Mesodermal cell (in vitro differentiated cells): Measurements from ENCODE around the gene NDST1.

Experiments used
- H3K27ac ChIP-seq: 2 replicates; pipeline ENCODE4 v1.7.0; 2013; ENCODE audit warnings: mild to moderate bottlenecking, low read depth, low read length, moderate library complexity; ENCODE audit not compliant: severe bottlenecking
- H3K36me3 ChIP-seq: 2 replicates; pipeline ENCODE4 v1.7.1; 2013; ENCODE audit warnings: mild to moderate bottlenecking, low read length, moderate library complexity; ENCODE audit not compliant: control insufficient read depth, insufficient read depth
- H3K4me1 ChIP-seq: one replicate; pipeline ENCODE4 v1.7.1; 2013; ENCODE audit warnings: mild to moderate bottlenecking, low read length; ENCODE audit not compliant: insufficient read depth, control insufficient read depth, poor library complexity, severe bottlenecking
- H3K4me3 ChIP-seq: 2 replicates; pipeline ENCODE4 v1.7.0; 2013; ENCODE audit warnings: low read length, control low read depth, mild to moderate bottlenecking; ENCODE audit not compliant: insufficient read depth, poor library complexity, severe bottlenecking; ENCODE audit errors: extremely low read depth
- H3K9me3 ChIP-seq: 2 replicates; pipeline ENCODE4 v1.7.1; 2013; ENCODE audit warnings: mild to moderate bottlenecking, low read length, moderate library complexity; ENCODE audit not compliant: control insufficient read depth
- WGBS, 2 experiments: methylation state at CpG; one replicate each; pipeline ENCODE4 v1.1.5; 2013; ENCODE audit warnings: missing lambda C conversion rate in 2 of 2; ENCODE audit not compliant: insufficient coverage in 2 of 2; 5-methylcytosine and 5-hydroxymethylcytosine counted together

NDST1 gene

GRCh38 chr5:150534811-150535210, 26.9 kb downstream of the NDST1 start:
- 94 to 98% methylated on average over 9 of the region's 9 CpGs for WGBS, 2 experiments
- no peaks in the 10 kb centered on the region for H3K4me1 ChIP-seq
- H3K9me3 ChIP-seq: no peaks in the 10 kb centered on the region
- H3K36me3 ChIP-seq: peaks cover 94% of the 10 kb centered on the region
- H3K27ac ChIP-seq: no peak overlapping the region
- H3K4me3 ChIP-seq: no peak overlapping the region

GRCh38 chr5:150535611-150536010, 27.7 kb downstream of the NDST1 start:
- WGBS, 2 experiments: 94 to 96% methylated on average over 14 of the region's 14 CpGs
- peaks cover 94% of the 10 kb centered on the region for H3K36me3 ChIP-seq

GRCh38 chr5:150538007-150538917, 30.3 kb downstream of the NDST1 start:
- H3K4me3 ChIP-seq: no peak overlapping the region
- peaks cover 99% of the 10 kb centered on the region for H3K36me3 ChIP-seq
- 94 to 98% methylated on average over 7 to 8 of the region's 8 CpGs for WGBS, 2 experiments
- H3K4me1 ChIP-seq: peaks cover 7% of the 10 kb centered on the region
- no peaks in the 10 kb centered on the region for H3K9me3 ChIP-seq
- H3K27ac ChIP-seq: no peak overlapping the region

More at GRCh38 chr5:150535611-150536010, 27.7 kb downstream of the NDST1 start:
- no peak overlapping the region for H3K27ac ChIP-seq
- H3K4me3 ChIP-seq: no peak overlapping the region
- H3K9me3 ChIP-seq: no peaks in the 10 kb centered on the region
- H3K4me1 ChIP-seq: no peaks in the 10 kb centered on the region

- WGBS, 2 experiments: 94 to 95% methylated on average over 5 to 7 of the region's 9 CpGs
- no peaks in the 10 kb centered on the region for H3K9me3 ChIP-seq
- H3K36me3 ChIP-seq: peaks cover 90% of the 10 kb centered on the region
- H3K4me3 ChIP-seq: no peak overlapping the region
- H3K4me1 ChIP-seq: peaks cover 7% of the 10 kb centered on the region
- no peak overlapping the region for H3K27ac ChIP-seq
Observed at GRCh38 chr5:150539206-150539605, 31.3 kb downstream of the NDST1 start.

GRCh38 chr5:150540042-150540441, 32.1 kb downstream of the NDST1 start:
- H3K27ac ChIP-seq: no peak overlapping the region
- peaks cover 7% of the 10 kb centered on the region for H3K4me1 ChIP-seq
- WGBS, 2 experiments: 94 to 100% methylated on average over 9 to 12 of the region's 12 CpGs
- no peaks in the 10 kb centered on the region for H3K9me3 ChIP-seq
- no peak overlapping the region for H3K4me3 ChIP-seq
- peaks cover 90% of the 10 kb centered on the region for H3K36me3 ChIP-seq

- H3K27ac ChIP-seq: no peak overlapping the region
- H3K36me3 ChIP-seq: peaks cover 90% of the 10 kb centered on the region
Observed at GRCh38 chr5:150540615-150541396, 32.9 kb downstream of the NDST1 start.

GRCh38 chr5:150541397-150541675, 33.4 kb downstream of the NDST1 start:
- H3K9me3 ChIP-seq: no peaks in the 10 kb centered on the region
- H3K27ac ChIP-seq: no peak overlapping the region
- H3K4me3 ChIP-seq: no peak overlapping the region
- 96 to 100% methylated on average over 5 to 6 of the region's 6 CpGs for WGBS, 2 experiments
- peaks cover 9% of the 10 kb centered on the region for H3K4me1 ChIP-seq
- peaks cover 90% of the 10 kb centered on the region for H3K36me3 ChIP-seq

More at GRCh38 chr5:150540615-150541396, 32.9 kb downstream of the NDST1 start:
- no peaks in the 10 kb centered on the region for H3K9me3 ChIP-seq
- WGBS, 2 experiments: 94 to 98% methylated on average over 14 to 15 of the region's 15 CpGs
- H3K4me1 ChIP-seq: peaks cover 7% of the 10 kb centered on the region
- H3K4me3 ChIP-seq: no peak overlapping the region

- H3K36me3 ChIP-seq: peaks cover 90% of the 10 kb centered on the region
- H3K4me3 ChIP-seq: no peak overlapping the region
- H3K9me3 ChIP-seq: no peaks in the 10 kb centered on the region
- no peak overlapping the region for H3K27ac ChIP-seq
- peaks cover 12% of the 10 kb centered on the region for H3K4me1 ChIP-seq
Observed at GRCh38 chr5:150541895-150542294, 34.0 kb downstream of the NDST1 start.

GRCh38 chr5:150542933-150543445, 35.1 kb downstream of the NDST1 start:
- Histone ChIP-seq H3K4me1 (peaks cover 12% of the 10 kb centered on the region), H3K27ac (no peak overlapping the region), H3K4me3 (no peak overlapping the region), H3K36me3 (peaks cover 88% of the 10 kb centered on the region), H3K9me3 (no peaks in the 10 kb centered on the region)
- 94 to 95% methylated on average over 11 to 12 of the region's 12 CpGs for WGBS, 2 experiments

GRCh38 chr5:150544611-150545219, 36.8 kb downstream of the NDST1 start:
- no peak overlapping the region for H3K27ac ChIP-seq
- H3K9me3 ChIP-seq: no peaks in the 10 kb centered on the region
- peaks cover 82% of the 10 kb centered on the region for H3K36me3 ChIP-seq
- no peak overlapping the region for H3K4me3 ChIP-seq
- H3K4me1 ChIP-seq: peaks cover 12% of the 10 kb centered on the region
- 62 to 65% methylated on average over 4 to 8 of the region's 8 CpGs for WGBS, 2 experiments
